ENCODE results near the gene SMARCA1.

The SMARCA1 gene

GRCh38 chrX:129545408-129545807 lies 22.1 kb upstream of the SMARCA1 start:
- H2AFZ ChIP-seq (ENCODE audit: low read length), result no peak overlapping the region
- H3K36me3 ChIP-seq (ENCODE audit: insufficient read depth, low read length), result 0 out of 2 replicates have a peak, but pooled peaks cover 4% of the 10 kb centered on the region
- H3K9me2 ChIP-seq (ENCODE audit: low read depth, low read length), result no peaks in the 10 kb centered on the region
- H3F3A ChIP-seq (ENCODE audit: insufficient read depth, low read length), result no peaks in the 10 kb centered on the region
- TF ChIP-seq CTCF (IDR thresholded peaks at IDR 0.05; ENCODE audit: low read length), result no peak
- no peak for TF ChIP-seq EZH2 (IDR thresholded peaks at IDR 0.05; ENCODE audit: borderline replicate concordance, low read length)
- no peaks in the 10 kb centered on the region for H3K79me2 ChIP-seq (ENCODE audit: insufficient read depth, low read length)
- H4K20me1 ChIP-seq (ENCODE audit: insufficient read depth, low read length), result no peaks in the 10 kb centered on the region
- H3K9me3 ChIP-seq (ENCODE audit: low read length), result no peaks in the 10 kb centered on the region
- peaks cover 5% of the 10 kb centered on the region for H3K4me1 ChIP-seq (ENCODE audit: insufficient read depth, low read length, severe bottlenecking)
- no peak overlapping the region for H3K4me3 ChIP-seq (ENCODE audit: low read depth, low read length, poor library complexity, severe bottlenecking)
- no peak overlapping the region for H3K9ac ChIP-seq (ENCODE audit: low read length)
- H3K4me2 ChIP-seq (ENCODE audit: low read length), result no peak overlapping the region
- no peaks in the 10 kb centered on the region for H3K27me3 ChIP-seq (ENCODE audit: insufficient read depth, low read length)
- H3K27ac ChIP-seq (ENCODE audit: low read depth, low read length, poor library complexity, severe bottlenecking), result no peak overlapping the region

- no peak overlapping the region for H3K4me3 ChIP-seq (ENCODE audit: low read depth, low read length, poor library complexity, severe bottlenecking)
- H3F3A ChIP-seq (ENCODE audit: insufficient read depth, low read length), result no peaks in the 10 kb centered on the region
- 0 out of 2 replicates have a peak, but pooled peaks cover 4% of the 10 kb centered on the region for H3K36me3 ChIP-seq (ENCODE audit: insufficient read depth, low read length)
- H4K20me1 ChIP-seq (ENCODE audit: insufficient read depth, low read length), result no peaks in the 10 kb centered on the region
- H3K4me2 ChIP-seq (ENCODE audit: low read length), result no peak overlapping the region
- no peak overlapping the region for H3K9ac ChIP-seq (ENCODE audit: low read length)
- peaks cover 5% of the 10 kb centered on the region for H3K4me1 ChIP-seq (ENCODE audit: insufficient read depth, low read length, severe bottlenecking)
- no peak overlapping the region for H3K27ac ChIP-seq (ENCODE audit: low read depth, low read length, poor library complexity, severe bottlenecking)
- no peaks in the 10 kb centered on the region for H3K9me3 ChIP-seq (ENCODE audit: low read length)
- no peak overlapping the region for H2AFZ ChIP-seq (ENCODE audit: low read length)
- no peaks in the 10 kb centered on the region for H3K27me3 ChIP-seq (ENCODE audit: insufficient read depth, low read length)
- no peak for TF ChIP-seq EZH2 (IDR thresholded peaks at IDR 0.05; ENCODE audit: borderline replicate concordance, low read length)
- no peak for TF ChIP-seq CTCF (IDR thresholded peaks at IDR 0.05; ENCODE audit: low read length)
- H3K79me2 ChIP-seq (ENCODE audit: insufficient read depth, low read length), result no peaks in the 10 kb centered on the region
- H3K9me2 ChIP-seq (ENCODE audit: low read depth, low read length), result no peaks in the 10 kb centered on the region
These were observed 21.5 kb upstream of the SMARCA1 start for GRCh38 chrX:129544780-129545179.

- no peaks in the 10 kb centered on the region for H3K36me3 ChIP-seq (ENCODE audit: insufficient read depth, low read length)
- no peaks in the 10 kb centered on the region for H3K27me3 ChIP-seq (ENCODE audit: insufficient read depth, low read length)
- TF ChIP-seq EZH2 (IDR thresholded peaks at IDR 0.05; ENCODE audit: borderline replicate concordance, low read length) (no peak), CTCF (IDR thresholded peaks at IDR 0.05; ENCODE audit: low read length) (no peak)
- H3K9me2 ChIP-seq (ENCODE audit: low read depth, low read length), result no peaks in the 10 kb centered on the region
- H2AFZ ChIP-seq (ENCODE audit: low read length), result no peak overlapping the region
- no peaks in the 10 kb centered on the region for H3F3A ChIP-seq (ENCODE audit: insufficient read depth, low read length)
- peak overlapping the region; percentile 54; the same call in 1 of the 2 replicates for H3K9ac ChIP-seq (ENCODE audit: low read length)
- H3K9me3 ChIP-seq (ENCODE audit: low read length), result no peaks in the 10 kb centered on the region
- peaks cover 5% of the 10 kb centered on the region for H3K4me1 ChIP-seq (ENCODE audit: insufficient read depth, low read length, severe bottlenecking)
- peak overlapping the region; percentile 83 for H3K4me3 ChIP-seq (ENCODE audit: low read depth, low read length, poor library complexity, severe bottlenecking)
- peak overlapping the region; percentile 88 for H3K4me2 ChIP-seq (ENCODE audit: low read length)
- no peaks in the 10 kb centered on the region for H4K20me1 ChIP-seq (ENCODE audit: insufficient read depth, low read length)
- no peak overlapping the region for H3K27ac ChIP-seq (ENCODE audit: low read depth, low read length, poor library complexity, severe bottlenecking)
- H3K79me2 ChIP-seq (ENCODE audit: insufficient read depth, low read length), result no peaks in the 10 kb centered on the region
These were observed 17.5 kb upstream of the SMARCA1 start for GRCh38 chrX:129540722-129541184.
